ENCODE measurements around the gene HSD17B2. TPM values are rescaled to one million over a fixed set of nuclear protein-coding genes. Genes with fewer than 3 reads are reported as not detected.

HSD17B2 gene
- total RNA-seq, 4 donors from 2014 or later = not detected

- intact Hi-C loops (cut with DNase I) = no loop called here
- WGBS = 82% methylated on average over 6 of the region's 6 CpGs
Measured at GRCh38 chr16:82017911-82018568, 17.0 kb upstream of the HSD17B2 start.

GRCh38 chr16:82019535-82019934 is 15.5 kb upstream of the HSD17B2 start:
- H3K36me3 ChIP-seq = no peaks in the 10 kb centered on the region
- intact Hi-C loops (cut with DNase I) = no loop called here
- no peak overlapping the region for H3K27ac ChIP-seq (replicated peaks in 1 of 4)
- WGBS = 58% methylated on average over 8 of the region's 8 CpGs
- DNase-seq (ENCODE audit: extremely low spot score) = no peak
- H3K4me3 ChIP-seq = no peak overlapping the region
- TF ChIP-seq EP300 (IDR thresholded peaks at IDR 0.05) = no peak
- no peak for TF ChIP-seq CTCF (IDR thresholded peaks at IDR 0.05)
- no peak for TF ChIP-seq POLR2A (IDR thresholded peaks at IDR 0.05; ENCODE audit: low read depth)
- TF ChIP-seq POLR2AphosphoS5 (IDR thresholded peaks at IDR 0.05) = no peak
- H3K9me3 ChIP-seq = peaks cover 0 to 5% (median 3%) of the 10 kb centered on the region in 4 donors
- peaks cover 0 to 6% (median 0%) of the 10 kb centered on the region in 4 donors for H3K27me3 ChIP-seq
- H3K4me1 ChIP-seq = peaks cover 0 to 6% (median 2%) of the 10 kb centered on the region in 4 donors

More at GRCh38 chr16:82017911-82018568, 17.0 kb upstream of the HSD17B2 start:
- no peak for DNase-seq (ENCODE audit: extremely low spot score)
- H3K9me3 ChIP-seq = peaks cover 0 to 5% (median 3%) of the 10 kb centered on the region in 4 donors
- no peak overlapping the region for H3K27ac ChIP-seq (replicated peaks in 1 of 4)
- peaks cover 0 to 6% (median 2%) of the 10 kb centered on the region in 4 donors for H3K4me1 ChIP-seq
- peaks cover 0 to 6% (median 0%) of the 10 kb centered on the region in 4 donors for H3K27me3 ChIP-seq
- no peak for TF ChIP-seq EP300 (IDR thresholded peaks at IDR 0.05)
- TF ChIP-seq CTCF (IDR thresholded peaks at IDR 0.05) = no peak
- TF ChIP-seq POLR2AphosphoS5 (IDR thresholded peaks at IDR 0.05) = no peak
- no peak for TF ChIP-seq POLR2A (IDR thresholded peaks at IDR 0.05; ENCODE audit: low read depth)
- H3K4me3 ChIP-seq = no peak overlapping the region
- H3K36me3 ChIP-seq = no peaks in the 10 kb centered on the region

GRCh38 chr16:82020051-82020450 is 15.0 kb upstream of the HSD17B2 start:
- intact Hi-C loops (cut with DNase I) = no loop called here

GRCh38 chr16:82023206-82023605 is 11.8 kb upstream of the HSD17B2 start:
- WGBS = 76% methylated on average over 7 of the region's 7 CpGs
- no peaks in the 10 kb centered on the region for H3K36me3 ChIP-seq
- no peaks in the 10 kb centered on the region for H3K4me1 ChIP-seq
- intact Hi-C loops (cut with DNase I) = no loop called here
- H3K4me3 ChIP-seq = no peak overlapping the region
- H3K27ac ChIP-seq (replicated peaks in 1 of 4) = no peak overlapping the region
- no peaks in the 10 kb centered on the region for H3K9me3 ChIP-seq
- H3K27me3 ChIP-seq = peaks cover 0 to 10% (median 0%) of the 10 kb centered on the region in 4 donors
- no peak for DNase-seq (ENCODE audit: extremely low spot score)
- TF ChIP-seq CTCF (IDR thresholded peaks at IDR 0.05) (no peak), EP300 (IDR thresholded peaks at IDR 0.05) (no peak), POLR2A (IDR thresholded peaks at IDR 0.05; ENCODE audit: low read depth) (no peak), POLR2AphosphoS5 (IDR thresholded peaks at IDR 0.05) (no peak)

More at GRCh38 chr16:82020051-82020450, 15.0 kb upstream of the HSD17B2 start:
- H3K9me3 ChIP-seq = peaks cover 0 to 3% (median 1%) of the 10 kb centered on the region in 4 donors
- 91% methylated on average over 5 of the region's 5 CpGs for WGBS
- H3K27ac ChIP-seq (replicated peaks in 1 of 4) = no peak overlapping the region
- peaks cover 0 to 6% (median 0%) of the 10 kb centered on the region in 4 donors for H3K27me3 ChIP-seq
- DNase-seq (ENCODE audit: extremely low spot score) = no peak
- H3K36me3 ChIP-seq = no peaks in the 10 kb centered on the region
- peaks cover 0 to 6% (median 2%) of the 10 kb centered on the region in 4 donors for H3K4me1 ChIP-seq
- TF ChIP-seq POLR2A (IDR thresholded peaks at IDR 0.05; ENCODE audit: low read depth) (no peak), POLR2AphosphoS5 (IDR thresholded peaks at IDR 0.05) (no peak), EP300 (IDR thresholded peaks at IDR 0.05) (no peak)
- no peak overlapping the region for H3K4me3 ChIP-seq

GRCh38 chr16:82024316-82024715 is 10.7 kb upstream of the HSD17B2 start:
- no peak for TF ChIP-seq EP300 (IDR thresholded peaks at IDR 0.05)
- TF ChIP-seq POLR2AphosphoS5 (IDR thresholded peaks at IDR 0.05) = no peak
- no peak for TF ChIP-seq POLR2A (IDR thresholded peaks at IDR 0.05; ENCODE audit: low read depth)
- no peak for TF ChIP-seq CTCF (IDR thresholded peaks at IDR 0.05)
- Histone ChIP-seq H3K36me3 (no peaks in the 10 kb centered on the region), H3K27ac (replicated peaks in 1 of 4) (no peak overlapping the region), H3K4me3 (no peak overlapping the region), H3K9me3 (no peaks in the 10 kb centered on the region), H3K27me3 (peaks cover 0 to 10% (median 0%) of the 10 kb centered on the region in 4 donors), H3K4me1 (no peaks in the 10 kb centered on the region)
- 100% methylated on average over 1 of the region's 1 CpG for WGBS
- no peak for DNase-seq (ENCODE audit: extremely low spot score)
- intact Hi-C loops (cut with DNase I) = no loop called here

Data from esophagus muscularis mucosa (tissue), 4 donors.